Spinal cord (tissue), 10 donors: ENCODE results near the gene SRSF4. TPM values are rescaled to one million over a fixed set of nuclear protein-coding genes. Genes with fewer than 3 reads are reported as not detected.

ENCODE experiments used
- DNase-seq, 6 donors: peaks; one replicate each; pipeline versions ENCODE4 v3.0.0 to v3.0.0-alpha.2; 2013 to 2015; ENCODE audit warnings: low spot score in 6 of 6, low read depth in 4 of 6
- H3K27ac ChIP-seq: one replicate; pipeline ENCODE4 v1.5.1; 2013; ENCODE audit warnings: low read depth, low read length, control low read depth
- H3K27me3 ChIP-seq: one replicate; pipeline ENCODE4 v1.6.1; 2013; ENCODE audit warnings: low read length; ENCODE audit not compliant: control insufficient read depth, insufficient read depth
- H3K36me3 ChIP-seq: one replicate; pipeline ENCODE4 v1.6.1; 2013; ENCODE audit warnings: low read length; ENCODE audit not compliant: control insufficient read depth, insufficient read depth
- H3K4me1 ChIP-seq: one replicate; pipeline ENCODE4 v1.6.1; 2013; ENCODE audit warnings: low read length; ENCODE audit not compliant: control insufficient read depth, insufficient read depth
- H3K4me3 ChIP-seq: one replicate; pipeline ENCODE4 v1.5.1; 2013; ENCODE audit warnings: low read depth, low read length, control low read depth
- H3K9me3 ChIP-seq: one replicate; pipeline ENCODE4 v1.6.1; 2013; ENCODE audit warnings: low read length; ENCODE audit not compliant: control insufficient read depth, insufficient read depth
- WGBS: methylation state at CpG from one replicate; pipeline ENCODE4 v1.1.5; 2013; ENCODE audit warnings: missing lambda C conversion rate; ENCODE audit not compliant: insufficient coverage; 5-methylcytosine and 5-hydroxymethylcytosine counted together
- polyA plus RNA-seq, 2 donors: library from polyadenylated mRNA; unstranded; fragments of 120-200 nt; gene quantifications; one replicate each; pipeline ENCODE4 v1.2.1, GENCODE V29; 2013; ENCODE audit not compliant: insufficient read length in 2 of 2
- total RNA-seq, 2 donors: library from RNA; depleted of rRNA in 1 of 2; stranded (reverse); fragments of 120-200 nt in 1 of 2; fragments of >200 nt in 1 of 2; gene quantifications; one replicate each; pipeline versions ENCODE4 v1.2.3 to v1.2.4, GENCODE V29; 2013 to 2014
- donor health status: healthy.

The SRSF4 gene
- total and polyA plus RNA-seq, 4 donors = 36.6 to 117 (median 78.7) TPM

DNA sequence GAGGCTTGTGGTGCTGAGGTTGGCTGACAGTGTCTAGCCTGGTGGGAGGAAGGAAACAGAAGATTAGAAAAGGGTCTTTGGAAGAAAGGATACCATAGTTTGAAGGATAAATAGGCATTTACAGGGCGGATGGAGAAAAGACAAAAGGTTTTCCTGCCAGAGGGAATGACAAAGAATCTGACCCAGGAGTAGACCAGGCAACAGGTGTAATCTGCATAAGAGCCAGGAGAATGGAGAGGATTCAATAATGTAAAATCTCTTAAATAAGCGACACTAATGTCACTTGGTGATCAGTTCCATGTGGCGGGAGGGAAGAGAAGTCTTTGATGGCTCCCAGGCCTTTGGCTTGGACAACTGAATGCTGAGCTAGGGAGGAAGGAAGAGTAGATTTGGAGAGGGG is 39.6 kb upstream of the SRSF4 start:
- H3K4me1 ChIP-seq = peaks cover 6% of the 10 kb centered on the region
- no peaks in the 10 kb centered on the region for H3K27me3 ChIP-seq
- no peak overlapping the region for H3K27ac ChIP-seq
- H3K4me3 ChIP-seq = no peak overlapping the region
- DNase-seq = no peak
- H3K36me3 ChIP-seq = peaks cover 4% of the 10 kb centered on the region
- WGBS = 92% methylated on average over 3 of the region's 3 CpGs
- no peaks in the 10 kb centered on the region for H3K9me3 ChIP-seq

DNA sequence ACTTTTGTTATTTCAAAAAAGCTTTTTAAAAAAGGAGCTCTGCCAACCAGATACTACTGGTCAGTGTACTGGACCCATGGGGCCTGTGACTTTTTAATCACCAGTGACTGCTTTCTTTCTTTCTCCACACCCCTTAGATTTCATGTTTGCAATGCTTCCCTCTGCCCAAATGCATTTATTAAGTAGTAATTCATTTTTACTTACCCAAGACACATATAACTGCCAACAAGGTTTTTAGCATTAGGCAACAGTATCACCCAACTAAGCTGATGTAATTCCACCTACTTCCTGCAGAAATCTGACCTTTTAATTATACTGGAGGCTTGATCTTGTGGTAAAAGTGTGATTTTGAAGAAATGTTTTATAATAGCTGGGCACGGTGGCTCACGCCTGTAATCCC is 36.5 kb upstream of the SRSF4 start:
- no peaks in the 10 kb centered on the region for H3K9me3 ChIP-seq
- WGBS = no CpG with 5 or more reads among the region's 2 CpGs
- DNase-seq = no peak
- H3K4me1 ChIP-seq = peaks cover 6% of the 10 kb centered on the region
- H3K4me3 ChIP-seq = no peak overlapping the region
- no peak overlapping the region for H3K27ac ChIP-seq
- H3K36me3 ChIP-seq = peaks cover 23% of the 10 kb centered on the region
- no peaks in the 10 kb centered on the region for H3K27me3 ChIP-seq

DNA sequence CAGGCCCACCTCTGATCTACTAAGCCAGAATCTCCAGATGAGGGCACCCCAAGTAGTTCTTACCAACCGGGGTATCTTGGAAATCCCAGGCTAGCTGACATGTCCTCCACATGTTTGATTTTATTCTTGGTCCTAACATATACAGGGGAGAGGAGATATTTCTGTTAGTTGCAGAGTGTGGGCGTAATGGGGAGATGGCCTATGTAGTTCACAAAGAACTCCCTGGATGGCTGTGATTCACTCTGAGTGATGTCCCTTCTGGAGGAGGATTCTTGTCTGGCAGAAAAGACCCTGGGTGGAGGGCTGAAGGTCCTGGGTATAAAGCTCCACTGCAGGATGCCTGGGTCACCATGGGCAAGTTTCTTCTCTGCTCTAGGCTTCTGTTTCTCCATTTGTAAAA is 35.9 kb upstream of the SRSF4 start:
- Histone ChIP-seq H3K27ac (no peak overlapping the region), H3K4me1 (peaks cover 2% of the 10 kb centered on the region), H3K36me3 (peaks cover 29% of the 10 kb centered on the region), H3K27me3 (no peaks in the 10 kb centered on the region), H3K4me3 (no peak overlapping the region), H3K9me3 (no peaks in the 10 kb centered on the region)
- DNase-seq = no peak
- 100% methylated on average over 1 of the region's 2 CpGs for WGBS

DNA sequence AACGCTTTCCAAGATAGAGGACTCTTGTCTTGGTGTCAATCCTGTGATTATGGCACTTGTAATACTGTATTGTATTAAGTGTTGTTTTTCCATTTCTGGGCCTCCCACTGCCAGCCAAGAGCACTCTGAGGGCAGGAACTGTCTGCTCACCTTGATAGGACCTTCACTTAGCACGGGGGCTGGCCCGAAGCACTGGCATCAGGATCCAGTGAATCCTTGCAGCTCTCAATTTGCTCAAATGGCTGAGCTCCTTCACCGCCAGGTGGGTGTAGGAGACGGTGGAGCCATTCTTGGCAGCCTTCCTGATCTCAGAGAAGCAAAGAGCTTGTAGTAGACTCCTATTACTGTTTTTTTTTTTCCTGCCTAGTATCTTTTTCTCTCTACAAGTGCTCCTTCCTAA is 31.4 kb upstream of the SRSF4 start:
- Histone ChIP-seq H3K36me3 (peaks cover 43% of the 10 kb centered on the region), H3K27me3 (no peaks in the 10 kb centered on the region), H3K9me3 (no peaks in the 10 kb centered on the region), H3K27ac (no peak overlapping the region), H3K4me3 (no peak overlapping the region), H3K4me1 (no peaks in the 10 kb centered on the region)
- 88% methylated on average over 4 of the region's 5 CpGs for WGBS
- peak in 1 of 6 donors; percentile 14 for DNase-seq

DNA sequence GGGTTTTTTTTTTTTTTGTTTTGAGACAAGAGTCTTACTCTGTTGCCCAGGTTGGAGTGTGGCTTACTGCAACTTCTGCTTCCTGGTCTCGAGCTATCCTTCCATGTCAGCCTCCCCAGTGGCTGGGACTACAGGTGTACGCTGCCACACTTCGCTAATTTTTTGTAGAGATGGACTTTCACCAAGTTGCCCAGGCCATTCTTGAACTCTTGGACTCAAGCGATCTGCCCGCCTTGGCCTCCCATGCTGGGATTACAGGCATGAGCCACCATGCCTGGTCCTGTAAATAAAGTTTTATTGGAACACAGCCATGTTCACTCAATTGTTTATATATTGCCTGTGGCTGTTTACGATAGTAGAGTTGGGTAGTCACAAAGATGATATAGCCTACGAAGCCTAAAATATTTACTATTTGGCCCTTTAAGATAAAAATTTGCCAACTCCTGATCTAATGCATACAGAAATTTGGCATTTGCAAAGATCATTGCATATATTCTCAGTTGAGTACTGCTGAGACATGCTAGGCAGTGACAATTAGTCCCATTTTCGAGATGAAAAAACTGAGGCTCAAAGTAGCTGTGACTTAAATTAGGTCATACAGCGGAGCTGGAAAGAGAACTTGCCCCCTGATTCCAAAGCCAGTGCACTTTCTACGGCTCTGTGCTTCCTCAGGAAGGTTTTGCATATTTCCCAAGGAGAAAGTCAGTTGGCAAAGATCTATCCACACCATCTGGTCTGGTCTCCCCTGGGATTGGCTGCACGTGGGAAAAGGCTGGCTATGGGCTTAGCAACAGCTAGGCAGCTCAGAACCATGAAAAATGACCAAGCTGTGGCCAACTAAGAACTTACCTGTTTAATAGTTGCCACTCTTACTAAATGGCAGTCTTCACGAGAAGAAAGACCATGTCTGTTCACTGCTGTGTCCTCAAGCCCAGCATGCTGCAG is 29.7 kb upstream of the SRSF4 start:
- Histone ChIP-seq H3K4me3 (no peak overlapping the region), H3K36me3 (peaks cover 47% of the 10 kb centered on the region)
- 85% methylated on average over 10 of the region's 12 CpGs for WGBS

DNA sequence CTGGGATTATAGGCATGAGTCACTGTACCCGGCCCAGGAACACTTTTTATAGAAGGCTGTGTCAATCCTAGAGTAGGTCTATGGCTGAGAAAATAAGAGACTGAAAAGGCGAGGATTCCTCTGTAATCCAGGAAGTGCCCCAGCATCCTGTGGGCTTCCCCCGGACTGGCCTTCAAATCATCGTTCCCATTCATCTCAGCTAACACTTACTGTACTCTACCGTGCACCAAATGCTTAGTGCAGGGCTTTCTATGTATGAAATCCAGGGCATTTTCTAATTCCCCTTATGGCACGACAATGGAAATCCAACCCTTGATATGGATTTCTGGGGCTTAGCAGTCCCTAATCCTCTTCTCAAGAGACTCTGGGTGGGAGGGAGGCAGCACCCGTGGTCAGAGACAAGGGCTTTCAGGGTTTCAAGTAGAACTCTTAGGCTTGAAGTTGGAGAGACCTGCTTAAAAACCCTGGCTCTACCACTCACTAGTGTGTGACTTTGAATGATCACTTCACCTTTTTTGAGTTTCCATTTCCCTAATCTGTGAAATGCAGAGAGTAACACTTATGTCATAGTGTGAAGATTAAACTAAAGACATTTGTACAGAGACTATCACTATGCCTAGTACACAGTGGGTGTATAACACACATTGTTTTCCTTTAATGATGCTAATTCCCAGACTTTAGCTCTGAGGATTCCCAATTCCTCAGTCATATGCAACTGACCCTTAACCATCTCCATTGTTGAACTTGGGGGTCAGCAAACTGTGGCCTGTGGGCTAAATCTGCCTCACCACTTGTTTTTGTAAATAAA is 28.8 kb upstream of the SRSF4 start:
- Histone ChIP-seq H3K4me3 (no peak overlapping the region), H3K4me1 (no peaks in the 10 kb centered on the region), H3K9me3 (no peaks in the 10 kb centered on the region), H3K27me3 (no peaks in the 10 kb centered on the region), H3K36me3 (peaks cover 51% of the 10 kb centered on the region), H3K27ac (no peak overlapping the region)
- DNase-seq = no peak
- WGBS = 100% methylated on average over 4 of the region's 7 CpGs

More for the DNA sequence above, 29.7 kb upstream of the SRSF4 start:
- peak in 2 of 6 donors; percentile 15 to 45 for DNase-seq
- Histone ChIP-seq H3K4me1 (no peaks in the 10 kb centered on the region), H3K27me3 (no peaks in the 10 kb centered on the region), H3K9me3 (no peaks in the 10 kb centered on the region), H3K27ac (no peak overlapping the region)

DNA sequence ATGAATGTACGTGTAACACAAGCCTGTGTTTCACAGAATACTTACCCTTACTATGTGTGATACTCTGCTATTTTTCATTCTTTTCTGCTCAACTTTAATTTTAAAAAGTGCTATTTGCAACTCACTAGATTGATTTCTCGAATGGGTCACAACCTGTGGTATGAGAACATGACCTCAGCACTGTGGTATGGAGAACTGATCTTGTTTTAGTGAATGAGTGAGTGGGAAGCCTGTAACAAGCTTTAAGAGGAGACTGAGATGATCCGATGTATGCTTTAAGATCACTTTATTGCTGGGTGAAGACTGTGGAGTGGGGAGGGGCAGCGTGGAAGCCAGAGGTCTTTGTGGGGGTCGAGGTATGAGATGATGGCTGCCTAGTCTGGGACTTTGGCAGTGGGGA is 27.5 kb upstream of the SRSF4 start:
- H3K27me3 ChIP-seq = no peaks in the 10 kb centered on the region
- H3K4me3 ChIP-seq = no peak overlapping the region
- no peaks in the 10 kb centered on the region for H3K9me3 ChIP-seq
- WGBS = 90% methylated on average over 4 of the region's 5 CpGs
- no peak for DNase-seq
- H3K27ac ChIP-seq = no peak overlapping the region
- peaks cover 52% of the 10 kb centered on the region for H3K36me3 ChIP-seq
- no peaks in the 10 kb centered on the region for H3K4me1 ChIP-seq

DNA sequence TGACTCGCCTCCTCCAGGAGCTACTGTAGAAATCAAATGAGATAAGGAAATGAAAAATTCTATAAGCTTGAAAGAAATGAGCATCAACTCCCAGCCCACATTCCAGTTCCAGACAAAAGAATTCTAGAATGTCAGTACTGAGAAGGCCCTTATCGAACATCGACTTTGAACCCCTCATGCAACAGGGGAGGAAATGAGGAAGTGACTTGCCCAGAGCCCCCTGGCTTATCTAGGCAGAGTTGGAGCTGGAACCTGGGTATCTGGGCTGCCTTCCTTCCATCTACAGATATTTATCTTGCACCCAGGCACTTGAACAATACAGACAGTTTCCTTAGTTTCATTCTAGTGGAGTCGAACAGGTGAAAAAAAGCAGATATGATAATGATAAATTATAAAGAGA is 26.7 kb upstream of the SRSF4 start:
- peaks cover 55% of the 10 kb centered on the region for H3K36me3 ChIP-seq
- WGBS = 80% methylated on average over 1 of the region's 4 CpGs
- H3K9me3 ChIP-seq = no peaks in the 10 kb centered on the region
- no peak overlapping the region for H3K27ac ChIP-seq
- DNase-seq = no peak
- H3K27me3 ChIP-seq = no peaks in the 10 kb centered on the region
- H3K4me1 ChIP-seq = no peaks in the 10 kb centered on the region
- H3K4me3 ChIP-seq = no peak overlapping the region

DNA sequence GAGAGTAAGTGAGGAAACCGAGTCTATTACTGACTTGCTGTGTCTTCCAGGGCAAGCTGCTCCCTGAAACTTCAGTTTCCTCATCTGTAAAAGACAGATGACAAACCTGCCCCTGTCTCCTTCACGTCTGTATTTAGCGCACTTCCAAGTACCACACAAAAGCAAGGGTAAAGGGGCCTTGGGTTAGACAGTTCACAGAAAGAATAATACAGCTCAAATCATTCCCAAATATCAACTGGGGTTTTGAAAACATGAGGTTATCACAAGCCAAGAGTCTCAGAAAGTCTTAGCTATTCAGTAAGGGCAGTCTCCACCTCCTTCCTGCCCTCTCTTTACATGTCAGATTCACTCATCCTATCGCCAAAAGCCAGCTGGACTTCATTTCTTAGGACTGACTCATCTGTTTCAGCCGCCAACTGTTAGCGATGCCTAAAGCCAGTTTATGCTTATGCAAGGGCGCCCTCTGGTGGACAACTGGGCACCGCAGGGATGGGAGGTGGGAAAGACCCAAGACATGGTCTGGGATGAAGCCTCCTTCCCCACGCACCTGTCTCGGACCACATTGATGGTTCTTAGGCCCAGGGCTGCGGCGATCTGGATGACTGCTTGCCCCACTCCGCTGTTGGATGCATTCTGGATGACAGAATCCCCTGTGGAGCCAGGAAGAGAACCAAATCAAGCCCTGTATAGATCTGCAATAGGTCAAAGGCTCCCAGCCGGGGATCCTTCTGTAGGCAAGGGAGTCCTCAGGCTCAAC is 21.1 kb upstream of the SRSF4 start:
- Histone ChIP-seq H3K9me3 (no peaks in the 10 kb centered on the region), H3K36me3 (peaks cover 73% of the 10 kb centered on the region), H3K27ac (peak overlapping the region; percentile 76), H3K27me3 (no peaks in the 10 kb centered on the region), H3K4me3 (no peak overlapping the region), H3K4me1 (no peaks in the 10 kb centered on the region)
- WGBS = 24% methylated on average over 12 of the region's 14 CpGs
- DNase-seq = peak; percentile 76 to 96 (median 86)
